HG03135 (cell line): ENCODE measurements around the gene ARHGAP21.

Source experiments
- ATAC-seq: cut with Tn5 transposase; IDR thresholded peaks from one replicate; pipeline ENCODE4 v1.9.1; 2021; ENCODE audit warnings: mild to moderate bottlenecking, moderate library complexity; ENCODE audit not compliant: unreplicated experiment

ARHGAP21 gene

GRCh38 chr10:24544776-24545175 is 178.9 kb downstream of the ARHGAP21 start:
- ATAC-seq: no peak

GRCh38 chr10:24542314-24543270 is 181.1 kb downstream of the ARHGAP21 start:
- no peak for ATAC-seq

DNA sequence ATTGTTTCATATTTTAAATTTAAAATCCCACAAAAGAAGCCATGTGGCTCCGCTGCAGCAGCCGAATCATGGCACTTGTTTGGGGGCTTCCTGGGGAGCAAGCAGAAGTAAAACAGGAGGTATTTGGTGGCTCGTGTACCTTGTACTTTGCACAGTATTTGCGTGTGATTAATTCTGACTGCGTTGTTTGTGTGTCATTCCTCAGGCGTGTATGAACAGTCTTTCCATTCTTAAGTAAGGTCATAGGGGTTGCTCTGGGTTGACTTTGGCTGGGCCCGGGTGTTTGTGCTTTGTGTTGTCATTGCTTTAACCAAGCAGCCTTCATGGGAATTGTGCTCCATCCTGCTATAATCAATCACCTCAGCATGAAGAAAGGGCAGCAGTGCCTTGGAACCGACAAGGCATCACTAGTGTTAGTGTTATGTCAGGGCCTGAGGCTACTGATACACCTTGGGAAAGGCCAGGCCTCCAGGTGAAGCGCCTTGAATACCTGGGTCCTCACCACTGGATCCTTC is 182.4 kb downstream of the ARHGAP21 start:
- no peak for ATAC-seq

- ATAC-seq: no peak
Observed at GRCh38 chr10:24536636-24537035, 187.1 kb downstream of the ARHGAP21 start.

DNA sequence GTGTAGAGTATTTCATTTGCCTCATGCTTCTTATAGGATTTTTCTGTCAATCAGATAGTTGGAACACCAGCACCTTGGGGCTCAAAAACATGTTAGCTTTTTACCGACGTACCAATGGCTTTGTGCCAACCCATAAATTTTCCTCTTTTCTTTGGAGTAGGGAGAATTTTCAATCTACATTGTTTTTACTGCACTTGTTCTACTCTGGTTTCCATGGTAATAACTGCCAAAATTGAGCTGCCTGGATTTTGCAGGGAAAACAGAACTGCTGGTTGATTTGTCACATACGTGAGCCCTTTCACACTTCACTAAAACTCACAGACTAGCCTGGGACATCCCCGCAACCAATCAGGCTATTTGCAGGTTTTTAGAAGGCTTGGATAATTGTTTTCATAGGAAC is 189.7 kb downstream of the ARHGAP21 start:
- ATAC-seq: no peak
